PC-9 (cell line): Measurements from ENCODE around the gene HOXC12.

Source experiments
- EZH2 ChIP-seq: fragments of 200-600 bp; sonication (generic); IDR thresholded peaks from 2 replicates; pipeline ENCODE4 v1.8.0; 2017; ENCODE audit warnings: antibody characterized with exemption, low read depth
- TF ChIP-seq, protein P1 (sequence below): fragments of 200-600 bp; sonication (generic); conservative IDR thresholded peaks from 2 replicates; pipeline ENCODE4 v1.6.1; 2017; ENCODE audit warnings: mixed run types, antibody characterized with exemption, mild to moderate bottlenecking, moderate library complexity

DNA sequence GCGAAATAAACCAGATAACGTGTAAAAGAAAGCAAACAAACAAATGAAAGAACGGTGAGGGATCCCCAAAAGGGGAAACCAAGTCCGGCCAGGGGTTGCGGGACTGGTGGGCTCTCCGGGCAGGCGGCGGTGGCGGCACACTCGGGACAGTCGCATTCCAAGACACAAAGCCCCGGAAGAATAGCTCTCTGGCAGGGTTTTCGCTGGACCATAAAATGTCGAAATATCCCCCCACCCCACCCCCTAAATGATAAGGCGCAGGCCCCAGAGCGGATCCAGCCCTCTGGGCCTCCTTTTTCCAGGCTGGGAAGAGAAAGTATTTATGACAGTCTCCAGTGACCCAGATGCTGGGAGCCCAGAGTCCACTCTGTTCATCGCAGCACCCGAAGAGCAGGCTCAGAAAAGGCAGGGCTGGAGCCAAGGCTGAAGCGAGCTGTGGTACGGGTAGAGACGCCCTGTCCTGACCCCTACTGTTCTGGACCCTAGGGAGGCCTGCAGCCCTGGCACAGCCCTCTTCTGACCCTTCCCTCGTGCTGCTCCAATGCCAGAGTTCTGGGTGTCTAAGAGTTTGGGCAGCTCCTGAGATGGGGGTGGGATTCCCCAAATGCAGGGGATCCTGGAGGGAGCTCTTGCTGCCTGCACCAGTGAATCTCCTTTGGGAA lies 52.0 kb downstream of the HOXC12 start:
- TF ChIP-seq, protein P1, sequence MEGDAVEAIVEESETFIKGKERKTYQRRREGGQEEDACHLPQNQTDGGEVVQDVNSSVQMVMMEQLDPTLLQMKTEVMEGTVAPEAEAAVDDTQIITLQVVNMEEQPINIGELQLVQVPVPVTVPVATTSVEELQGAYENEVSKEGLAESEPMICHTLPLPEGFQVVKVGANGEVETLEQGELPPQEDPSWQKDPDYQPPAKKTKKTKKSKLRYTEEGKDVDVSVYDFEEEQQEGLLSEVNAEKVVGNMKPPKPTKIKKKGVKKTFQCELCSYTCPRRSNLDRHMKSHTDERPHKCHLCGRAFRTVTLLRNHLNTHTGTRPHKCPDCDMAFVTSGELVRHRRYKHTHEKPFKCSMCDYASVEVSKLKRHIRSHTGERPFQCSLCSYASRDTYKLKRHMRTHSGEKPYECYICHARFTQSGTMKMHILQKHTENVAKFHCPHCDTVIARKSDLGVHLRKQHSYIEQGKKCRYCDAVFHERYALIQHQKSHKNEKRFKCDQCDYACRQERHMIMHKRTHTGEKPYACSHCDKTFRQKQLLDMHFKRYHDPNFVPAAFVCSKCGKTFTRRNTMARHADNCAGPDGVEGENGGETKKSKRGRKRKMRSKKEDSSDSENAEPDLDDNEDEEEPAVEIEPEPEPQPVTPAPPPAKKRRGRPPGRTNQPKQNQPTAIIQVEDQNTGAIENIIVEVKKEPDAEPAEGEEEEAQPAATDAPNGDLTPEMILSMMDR: no peak
- no peak for TF ChIP-seq EZH2
